ENCODE data around the gene LRRC4C.

LRRC4C gene

DNA sequence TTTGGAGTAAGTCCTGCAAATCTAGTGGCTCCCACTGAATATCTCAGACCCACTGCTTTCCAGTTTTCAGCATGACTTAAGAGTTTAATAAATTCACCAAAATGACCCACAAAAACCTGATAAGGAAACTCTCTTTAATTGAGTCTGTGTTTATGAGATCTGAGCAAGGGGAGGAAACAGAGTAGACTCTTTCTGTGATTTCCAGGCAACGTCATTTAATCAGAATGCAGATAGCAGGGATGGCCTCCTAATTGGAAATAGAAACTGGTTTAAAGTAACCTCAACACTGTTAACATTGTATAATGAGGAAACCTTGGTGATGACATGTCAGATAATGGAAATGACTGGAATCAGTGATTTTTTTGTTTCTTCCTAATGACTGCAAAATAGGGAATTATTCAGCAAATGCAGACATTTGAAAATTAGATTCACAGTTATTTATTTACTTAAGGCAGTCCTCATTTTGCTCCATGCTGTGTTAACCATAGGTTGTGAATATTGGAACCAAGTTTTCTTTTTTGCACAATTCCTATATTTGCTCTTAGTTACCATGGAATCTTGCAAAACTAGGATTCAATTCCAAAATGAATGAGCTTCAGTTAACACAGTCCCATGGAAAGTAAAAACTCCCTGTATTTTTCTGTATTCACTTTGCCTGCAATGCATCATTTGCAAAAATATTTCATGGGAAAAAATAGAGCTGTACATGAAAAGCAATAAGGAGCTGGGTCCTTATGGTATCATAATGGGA, 1324.5 kb downstream of the LRRC4C start:
- Histone ChIP-seq H3K9ac (ENCODE audit: low read length) (no peak overlapping the region), H3K9me3 (ENCODE audit: control insufficient read depth, low read depth, low read length) (no peaks in the 10 kb centered on the region)

GRCh38 chr11:40133498-40133897, 1326.0 kb downstream of the LRRC4C start:
- H3K9me3 ChIP-seq (ENCODE audit: control insufficient read depth, low read depth, low read length) = no peaks in the 10 kb centered on the region
- H3K36me3 ChIP-seq (ENCODE audit: control insufficient read depth, low read depth, low read length) = no peaks in the 10 kb centered on the region
- no peak overlapping the region for H3K9ac ChIP-seq (ENCODE audit: low read length)
- H3K4me3 ChIP-seq (ENCODE audit: low read length) = no peak overlapping the region
- no peak overlapping the region for H3K27ac ChIP-seq (ENCODE audit: low read length)
- H3K4me1 ChIP-seq (ENCODE audit: control insufficient read depth, low read depth, low read length) = peaks cover 8% of the 10 kb centered on the region
- H3K27me3 ChIP-seq (ENCODE audit: control insufficient read depth, insufficient read depth, low read length) = no peaks in the 10 kb centered on the region

More for the DNA sequence above, 1324.5 kb downstream of the LRRC4C start:
- H3K27me3 ChIP-seq (ENCODE audit: control insufficient read depth, insufficient read depth, low read length) = no peaks in the 10 kb centered on the region
- H3K27ac ChIP-seq (ENCODE audit: low read length) = no peak overlapping the region
- H3K36me3 ChIP-seq (ENCODE audit: control insufficient read depth, low read depth, low read length) = no peaks in the 10 kb centered on the region
- H3K4me1 ChIP-seq (ENCODE audit: control insufficient read depth, low read depth, low read length) = peaks cover 8% of the 10 kb centered on the region
- H3K4me3 ChIP-seq (ENCODE audit: low read length) = no peak overlapping the region

- peaks cover 8% of the 10 kb centered on the region for H3K4me1 ChIP-seq (ENCODE audit: control insufficient read depth, low read depth, low read length)
- H3K36me3 ChIP-seq (ENCODE audit: control insufficient read depth, low read depth, low read length) = no peaks in the 10 kb centered on the region
- no peak overlapping the region for H3K27ac ChIP-seq (ENCODE audit: low read length)
- H3K9ac ChIP-seq (ENCODE audit: low read length) = no peak overlapping the region
- H3K9me3 ChIP-seq (ENCODE audit: control insufficient read depth, low read depth, low read length) = no peaks in the 10 kb centered on the region
- H3K27me3 ChIP-seq (ENCODE audit: control insufficient read depth, insufficient read depth, low read length) = no peaks in the 10 kb centered on the region
- no peak overlapping the region for H3K4me3 ChIP-seq (ENCODE audit: low read length)
Measured at GRCh38 chr11:40132912-40133311, 1326.5 kb downstream of the LRRC4C start.

- Histone ChIP-seq H3K27ac (ENCODE audit: low read length) (no peak overlapping the region), H3K4me3 (ENCODE audit: low read length) (no peak overlapping the region), H3K4me1 (ENCODE audit: control insufficient read depth, low read depth, low read length) (peaks cover 8% of the 10 kb centered on the region), H3K9ac (ENCODE audit: low read length) (no peak overlapping the region), H3K9me3 (ENCODE audit: control insufficient read depth, low read depth, low read length) (no peaks in the 10 kb centered on the region), H3K27me3 (ENCODE audit: control insufficient read depth, insufficient read depth, low read length) (no peaks in the 10 kb centered on the region), H3K36me3 (ENCODE audit: control insufficient read depth, low read depth, low read length) (no peaks in the 10 kb centered on the region)
Measured at GRCh38 chr11:40130427-40130826, 1329.0 kb downstream of the LRRC4C start.

GRCh38 chr11:40129266-40129665, 1330.2 kb downstream of the LRRC4C start:
- Histone ChIP-seq H3K36me3 (ENCODE audit: control insufficient read depth, low read depth, low read length) (no peaks in the 10 kb centered on the region), H3K27me3 (ENCODE audit: control insufficient read depth, insufficient read depth, low read length) (no peaks in the 10 kb centered on the region), H3K4me3 (ENCODE audit: low read length) (no peak overlapping the region), H3K4me1 (ENCODE audit: control insufficient read depth, low read depth, low read length) (peaks cover 8% of the 10 kb centered on the region), H3K9me3 (ENCODE audit: control insufficient read depth, low read depth, low read length) (no peaks in the 10 kb centered on the region), H3K27ac (ENCODE audit: low read length) (no peak overlapping the region), H3K9ac (ENCODE audit: low read length) (no peak overlapping the region)

- no peaks in the 10 kb centered on the region for H3K4me1 ChIP-seq (ENCODE audit: control insufficient read depth, low read depth, low read length)
- no peak overlapping the region for H3K27ac ChIP-seq (ENCODE audit: low read length)
- H3K9ac ChIP-seq (ENCODE audit: low read length) = no peak overlapping the region
- H3K27me3 ChIP-seq (ENCODE audit: control insufficient read depth, insufficient read depth, low read length) = no peaks in the 10 kb centered on the region
- no peaks in the 10 kb centered on the region for H3K36me3 ChIP-seq (ENCODE audit: control insufficient read depth, low read depth, low read length)
- no peaks in the 10 kb centered on the region for H3K9me3 ChIP-seq (ENCODE audit: control insufficient read depth, low read depth, low read length)
- no peak overlapping the region for H3K4me3 ChIP-seq (ENCODE audit: low read length)
Measured at GRCh38 chr11:40125054-40125453, 1334.4 kb downstream of the LRRC4C start.

GRCh38 chr11:40119661-40120060, 1339.8 kb downstream of the LRRC4C start:
- no peaks in the 10 kb centered on the region for H3K9me3 ChIP-seq (ENCODE audit: control insufficient read depth, low read depth, low read length)
- H3K27ac ChIP-seq (ENCODE audit: low read length) = no peak overlapping the region
- H3K27me3 ChIP-seq (ENCODE audit: control insufficient read depth, insufficient read depth, low read length) = no peaks in the 10 kb centered on the region
- no peak overlapping the region for H3K4me3 ChIP-seq (ENCODE audit: low read length)
- no peak overlapping the region for H3K9ac ChIP-seq (ENCODE audit: low read length)
- H3K36me3 ChIP-seq (ENCODE audit: control insufficient read depth, low read depth, low read length) = no peaks in the 10 kb centered on the region
- H3K4me1 ChIP-seq (ENCODE audit: control insufficient read depth, low read depth, low read length) = no peaks in the 10 kb centered on the region

DNA sequence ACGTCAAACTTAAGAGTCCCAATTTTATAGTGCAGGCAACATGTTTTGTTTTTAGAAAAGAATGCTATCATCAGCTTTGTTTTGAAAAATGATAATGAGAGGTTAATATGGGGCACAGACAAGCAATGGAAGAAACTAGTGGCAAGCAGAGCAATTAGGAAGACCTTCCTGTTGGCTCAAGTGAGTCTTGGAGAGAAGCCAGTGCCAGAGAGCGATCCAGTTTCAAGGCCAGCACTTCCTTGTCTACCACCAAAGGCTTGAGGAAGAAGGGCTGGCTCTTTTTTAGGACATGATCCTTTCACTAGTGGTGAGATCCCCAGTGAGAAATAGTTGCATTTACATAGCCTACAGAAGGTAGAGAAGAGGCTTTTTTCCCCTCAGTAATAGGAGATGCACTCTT, 1340.7 kb downstream of the LRRC4C start:
- no peak overlapping the region for H3K9ac ChIP-seq (ENCODE audit: low read length)
- H3K27ac ChIP-seq (ENCODE audit: low read length) = no peak overlapping the region
- no peaks in the 10 kb centered on the region for H3K27me3 ChIP-seq (ENCODE audit: control insufficient read depth, insufficient read depth, low read length)
- no peaks in the 10 kb centered on the region for H3K9me3 ChIP-seq (ENCODE audit: control insufficient read depth, low read depth, low read length)
- H3K36me3 ChIP-seq (ENCODE audit: control insufficient read depth, low read depth, low read length) = no peaks in the 10 kb centered on the region
- no peak overlapping the region for H3K4me3 ChIP-seq (ENCODE audit: low read length)
- H3K4me1 ChIP-seq (ENCODE audit: control insufficient read depth, low read depth, low read length) = no peaks in the 10 kb centered on the region

- H3K27ac ChIP-seq (ENCODE audit: low read length) = no peak overlapping the region
- no peak overlapping the region for H3K9ac ChIP-seq (ENCODE audit: low read length)
- no peak overlapping the region for H3K4me3 ChIP-seq (ENCODE audit: low read length)
- H3K4me1 ChIP-seq (ENCODE audit: control insufficient read depth, low read depth, low read length) = no peaks in the 10 kb centered on the region
- no peaks in the 10 kb centered on the region for H3K9me3 ChIP-seq (ENCODE audit: control insufficient read depth, low read depth, low read length)
- H3K27me3 ChIP-seq (ENCODE audit: control insufficient read depth, insufficient read depth, low read length) = no peaks in the 10 kb centered on the region
- no peaks in the 10 kb centered on the region for H3K36me3 ChIP-seq (ENCODE audit: control insufficient read depth, low read depth, low read length)
Measured at GRCh38 chr11:40118026-40118425, 1341.4 kb downstream of the LRRC4C start.

DNA sequence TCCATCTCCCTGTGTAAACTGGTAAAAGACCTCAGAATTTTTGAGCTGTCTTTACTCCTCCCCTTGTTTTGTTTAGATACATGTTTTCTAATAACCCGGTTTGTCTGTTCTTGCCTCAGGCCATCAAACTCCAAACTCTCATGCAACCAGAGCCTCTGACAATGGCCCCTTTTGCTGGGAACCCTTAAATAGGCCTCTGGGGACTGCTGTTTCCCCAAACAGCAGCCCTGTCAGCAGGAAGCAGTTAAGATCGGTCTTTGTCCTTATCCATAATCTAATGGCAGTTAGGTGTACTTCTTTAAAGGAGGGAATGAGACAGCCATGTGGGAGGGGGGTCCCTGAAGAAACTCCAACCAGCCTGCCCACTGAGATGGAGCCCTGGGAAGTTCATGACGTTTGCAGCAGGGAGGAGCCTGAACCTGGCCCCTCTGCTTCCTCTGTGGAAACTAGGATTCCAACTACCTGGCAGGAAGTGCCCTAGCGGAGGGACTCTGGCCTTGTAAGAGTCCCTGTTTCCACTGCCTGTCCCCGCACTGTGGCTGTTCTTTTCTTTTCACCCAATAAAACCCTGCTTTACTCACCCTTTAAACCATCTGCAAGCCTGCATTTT, 1354.4 kb downstream of the LRRC4C start:
- Histone ChIP-seq H3K9ac (ENCODE audit: low read length) (no peak overlapping the region), H3K36me3 (ENCODE audit: control insufficient read depth, low read depth, low read length) (no peaks in the 10 kb centered on the region), H3K27ac (ENCODE audit: low read length) (no peak overlapping the region), H3K27me3 (ENCODE audit: control insufficient read depth, insufficient read depth, low read length) (no peaks in the 10 kb centered on the region), H3K4me3 (ENCODE audit: low read length) (no peak overlapping the region), H3K4me1 (ENCODE audit: control insufficient read depth, low read depth, low read length) (no peaks in the 10 kb centered on the region), H3K9me3 (ENCODE audit: control insufficient read depth, low read depth, low read length) (no peaks in the 10 kb centered on the region)

GRCh38 chr11:40100781-40101180, 1358.7 kb downstream of the LRRC4C start:
- H3K36me3 ChIP-seq (ENCODE audit: control insufficient read depth, low read depth, low read length) = no peaks in the 10 kb centered on the region
- no peak overlapping the region for H3K4me3 ChIP-seq (ENCODE audit: low read length)
- no peaks in the 10 kb centered on the region for H3K27me3 ChIP-seq (ENCODE audit: control insufficient read depth, insufficient read depth, low read length)
- no peak overlapping the region for H3K9ac ChIP-seq (ENCODE audit: low read length)
- H3K27ac ChIP-seq (ENCODE audit: low read length) = no peak overlapping the region
- peaks cover 2% of the 10 kb centered on the region for H3K4me1 ChIP-seq (ENCODE audit: control insufficient read depth, low read depth, low read length)
- H3K9me3 ChIP-seq (ENCODE audit: control insufficient read depth, low read depth, low read length) = no peaks in the 10 kb centered on the region

DNA sequence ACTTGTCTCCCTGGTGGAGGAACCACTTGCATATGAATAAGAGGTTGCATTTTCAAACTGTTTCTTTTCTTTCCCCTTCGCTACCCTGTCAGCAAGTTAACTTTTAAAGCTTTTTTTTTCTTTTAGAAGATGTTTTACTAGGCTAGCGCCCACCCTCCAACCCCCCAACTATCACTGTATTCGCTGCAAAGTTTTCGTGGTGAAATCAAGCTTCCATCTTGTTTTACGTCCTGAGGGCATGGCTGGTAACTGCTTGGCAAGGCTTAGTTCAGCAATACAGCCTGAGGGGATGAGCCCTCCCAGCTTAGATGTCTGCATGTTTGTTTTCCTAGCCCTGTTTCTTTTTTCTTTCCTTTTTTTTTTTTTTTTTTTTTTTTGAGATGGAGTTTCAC, 1359.3 kb downstream of the LRRC4C start:
- peaks cover 2% of the 10 kb centered on the region for H3K4me1 ChIP-seq (ENCODE audit: control insufficient read depth, low read depth, low read length)
- H3K27me3 ChIP-seq (ENCODE audit: control insufficient read depth, insufficient read depth, low read length) = no peaks in the 10 kb centered on the region
- H3K9me3 ChIP-seq (ENCODE audit: control insufficient read depth, low read depth, low read length) = no peaks in the 10 kb centered on the region
- no peak overlapping the region for H3K9ac ChIP-seq (ENCODE audit: low read length)
- H3K27ac ChIP-seq (ENCODE audit: low read length) = no peak overlapping the region
- H3K4me3 ChIP-seq (ENCODE audit: low read length) = no peak overlapping the region
- no peaks in the 10 kb centered on the region for H3K36me3 ChIP-seq (ENCODE audit: control insufficient read depth, low read depth, low read length)

Measured in iPS-18a (cell line).